ENCODE data around the gene ZNF804B.

The ZNF804B gene

DNA sequence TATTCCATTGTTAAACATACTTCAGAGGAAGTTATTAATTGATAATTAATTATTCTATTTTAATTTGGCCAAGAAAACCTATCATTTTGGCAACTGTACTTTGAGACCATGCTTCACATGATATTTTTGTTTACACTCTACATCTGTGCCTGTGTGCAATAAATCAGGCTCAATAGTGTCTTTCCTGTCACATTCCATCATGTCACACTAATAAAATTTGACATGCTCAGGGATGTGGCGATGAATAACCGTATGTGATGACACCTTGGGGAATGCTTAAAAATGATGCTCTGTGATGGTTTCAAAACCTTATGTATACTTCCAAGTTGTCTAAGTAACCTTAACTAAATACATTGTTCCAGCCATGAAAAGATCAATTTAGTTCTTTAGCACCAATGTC lies 400.6 kb downstream of the ZNF804B start:
- Histone ChIP-seq H3K9ac (ENCODE audit: low read length) (no peak overlapping the region), H3K36me3 (replicated peaks; ENCODE audit: low read depth, low read length) (no peaks in the 10 kb centered on the region), H4K20me1 (ENCODE audit: insufficient read depth, low read length) (no peaks in the 10 kb centered on the region), H3K79me2 (ENCODE audit: low read length) (no peaks in the 10 kb centered on the region), H3K27me3 (ENCODE audit: low read depth, low read length) (no peaks in the 10 kb centered on the region), H3K9me3 (ENCODE audit: insufficient read depth, low read length) (no peaks in the 10 kb centered on the region), H3K4me3 (ENCODE audit: low read length) (no peak overlapping the region), H3K4me1 (ENCODE audit: low read length) (no peaks in the 10 kb centered on the region), H2AFZ (ENCODE audit: low read depth, low read length) (no peak overlapping the region), H3K27ac (ENCODE audit: low read length) (no peak overlapping the region), H3K4me2 (ENCODE audit: low read length) (no peak overlapping the region)
- no peak for TF ChIP-seq EZH2phosphoT487 (IDR thresholded peaks at IDR 0.05; ENCODE audit: low read depth)
- TF ChIP-seq, protein P1, sequence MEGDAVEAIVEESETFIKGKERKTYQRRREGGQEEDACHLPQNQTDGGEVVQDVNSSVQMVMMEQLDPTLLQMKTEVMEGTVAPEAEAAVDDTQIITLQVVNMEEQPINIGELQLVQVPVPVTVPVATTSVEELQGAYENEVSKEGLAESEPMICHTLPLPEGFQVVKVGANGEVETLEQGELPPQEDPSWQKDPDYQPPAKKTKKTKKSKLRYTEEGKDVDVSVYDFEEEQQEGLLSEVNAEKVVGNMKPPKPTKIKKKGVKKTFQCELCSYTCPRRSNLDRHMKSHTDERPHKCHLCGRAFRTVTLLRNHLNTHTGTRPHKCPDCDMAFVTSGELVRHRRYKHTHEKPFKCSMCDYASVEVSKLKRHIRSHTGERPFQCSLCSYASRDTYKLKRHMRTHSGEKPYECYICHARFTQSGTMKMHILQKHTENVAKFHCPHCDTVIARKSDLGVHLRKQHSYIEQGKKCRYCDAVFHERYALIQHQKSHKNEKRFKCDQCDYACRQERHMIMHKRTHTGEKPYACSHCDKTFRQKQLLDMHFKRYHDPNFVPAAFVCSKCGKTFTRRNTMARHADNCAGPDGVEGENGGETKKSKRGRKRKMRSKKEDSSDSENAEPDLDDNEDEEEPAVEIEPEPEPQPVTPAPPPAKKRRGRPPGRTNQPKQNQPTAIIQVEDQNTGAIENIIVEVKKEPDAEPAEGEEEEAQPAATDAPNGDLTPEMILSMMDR (IDR thresholded peaks at IDR 0.05; ENCODE audit: low read depth, low read length), result no peak

DNA sequence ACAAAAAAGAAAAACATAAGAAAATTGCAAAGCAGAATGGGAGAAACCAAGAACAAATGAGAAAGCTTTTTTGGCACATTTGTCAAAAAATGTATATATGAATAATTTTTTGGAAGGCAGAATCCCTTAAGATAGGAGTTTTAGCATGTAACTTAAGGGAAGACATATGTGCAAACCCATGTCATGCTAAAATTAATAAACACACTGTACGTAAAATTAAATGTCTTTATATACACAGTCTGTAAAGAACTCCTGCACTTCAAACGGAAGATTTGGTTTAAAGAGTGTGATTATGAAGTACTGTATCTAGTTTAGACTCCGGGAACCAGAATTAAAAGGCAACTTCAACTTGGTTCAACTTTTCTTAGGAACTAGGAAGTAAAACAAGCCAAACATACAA lies 405.9 kb downstream of the ZNF804B start:
- Histone ChIP-seq H3K4me2 (ENCODE audit: low read length) (no peak overlapping the region), H3K27ac (ENCODE audit: low read length) (no peak overlapping the region), H4K20me1 (ENCODE audit: insufficient read depth, low read length) (no peaks in the 10 kb centered on the region), H3K9me3 (ENCODE audit: insufficient read depth, low read length) (no peaks in the 10 kb centered on the region), H3K4me3 (ENCODE audit: low read length) (no peak overlapping the region), H2AFZ (ENCODE audit: low read depth, low read length) (no peak overlapping the region), H3K4me1 (ENCODE audit: low read length) (no peaks in the 10 kb centered on the region), H3K27me3 (ENCODE audit: low read depth, low read length) (no peaks in the 10 kb centered on the region), H3K9ac (ENCODE audit: low read length) (no peak overlapping the region), H3K36me3 (replicated peaks; ENCODE audit: low read depth, low read length) (no peaks in the 10 kb centered on the region), H3K79me2 (ENCODE audit: low read length) (no peaks in the 10 kb centered on the region)
- TF ChIP-seq EZH2phosphoT487 (IDR thresholded peaks at IDR 0.05; ENCODE audit: low read depth), result no peak

DNA sequence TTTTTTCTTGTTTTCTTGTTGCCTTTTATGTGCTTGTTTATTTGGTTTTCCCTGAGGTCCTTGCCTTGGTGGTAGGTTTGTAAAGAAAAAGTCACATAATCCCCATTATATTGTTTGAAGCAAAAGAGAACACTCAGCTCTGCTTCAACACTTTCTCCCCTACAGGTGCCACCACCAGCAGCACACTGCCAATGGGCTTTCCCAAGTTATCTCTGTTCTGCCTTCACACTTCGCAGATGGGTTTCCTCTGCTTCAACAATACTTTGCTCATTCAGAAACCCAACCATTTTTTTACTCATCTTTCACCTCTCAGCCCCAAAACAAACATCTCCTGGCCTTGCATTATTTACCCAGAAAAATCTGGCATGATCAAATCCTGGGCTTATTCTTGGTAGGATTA lies 411.1 kb downstream of the ZNF804B start:
- Histone ChIP-seq H3K27me3 (ENCODE audit: low read depth, low read length) (no peaks in the 10 kb centered on the region), H2AFZ (ENCODE audit: low read depth, low read length) (no peak overlapping the region), H3K4me3 (ENCODE audit: low read length) (no peak overlapping the region), H3K9ac (ENCODE audit: low read length) (no peak overlapping the region), H3K79me2 (ENCODE audit: low read length) (no peaks in the 10 kb centered on the region), H3K4me1 (ENCODE audit: low read length) (no peaks in the 10 kb centered on the region), H3K27ac (ENCODE audit: low read length) (no peak overlapping the region), H4K20me1 (ENCODE audit: insufficient read depth, low read length) (no peaks in the 10 kb centered on the region), H3K4me2 (ENCODE audit: low read length) (no peak overlapping the region), H3K36me3 (replicated peaks; ENCODE audit: low read depth, low read length) (no peaks in the 10 kb centered on the region), H3K9me3 (ENCODE audit: insufficient read depth, low read length) (no peaks in the 10 kb centered on the region)
- TF ChIP-seq, protein P1 (IDR thresholded peaks at IDR 0.05; ENCODE audit: low read depth, low read length), result no peak
- TF ChIP-seq EZH2phosphoT487 (IDR thresholded peaks at IDR 0.05; ENCODE audit: low read depth), result no peak

DNA sequence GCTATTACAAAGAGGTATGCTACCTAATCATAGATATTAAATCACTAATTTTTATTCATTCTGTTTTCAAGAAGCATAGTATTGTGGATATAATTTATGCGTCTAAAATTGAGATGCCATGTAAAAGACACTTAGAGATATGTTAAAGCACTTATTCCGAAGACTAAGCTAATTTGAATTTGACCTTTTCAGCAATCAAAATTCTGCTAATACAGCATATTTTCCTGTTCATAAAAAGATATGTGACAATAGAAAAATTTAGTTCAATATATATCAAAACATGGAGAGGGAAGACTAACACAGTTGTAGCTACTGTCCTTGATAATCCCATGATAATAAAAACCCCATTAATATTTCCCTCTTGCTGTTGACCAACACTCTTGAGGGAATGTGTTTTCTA lies 422.6 kb downstream of the ZNF804B start:
- H3K4me2 ChIP-seq (ENCODE audit: low read length), result no peak overlapping the region
- H3K9ac ChIP-seq (ENCODE audit: low read length), result no peak overlapping the region
- no peaks in the 10 kb centered on the region for H3K27me3 ChIP-seq (ENCODE audit: low read depth, low read length)
- H2AFZ ChIP-seq (ENCODE audit: low read depth, low read length), result no peak overlapping the region
- no peaks in the 10 kb centered on the region for H3K36me3 ChIP-seq (replicated peaks; ENCODE audit: low read depth, low read length)
- TF ChIP-seq, protein P1 (IDR thresholded peaks at IDR 0.05; ENCODE audit: low read depth, low read length), result no peak
- no peak for TF ChIP-seq EZH2phosphoT487 (IDR thresholded peaks at IDR 0.05; ENCODE audit: low read depth)
- H4K20me1 ChIP-seq (ENCODE audit: insufficient read depth, low read length), result no peaks in the 10 kb centered on the region
- no peaks in the 10 kb centered on the region for H3K79me2 ChIP-seq (ENCODE audit: low read length)
- 0 out of 2 replicates have a peak, but pooled peaks cover 3% of the 10 kb centered on the region for H3K4me1 ChIP-seq (ENCODE audit: low read length)
- no peaks in the 10 kb centered on the region for H3K9me3 ChIP-seq (ENCODE audit: insufficient read depth, low read length)
- no peak overlapping the region for H3K27ac ChIP-seq (ENCODE audit: low read length)
- H3K4me3 ChIP-seq (ENCODE audit: low read length), result no peak overlapping the region

DNA sequence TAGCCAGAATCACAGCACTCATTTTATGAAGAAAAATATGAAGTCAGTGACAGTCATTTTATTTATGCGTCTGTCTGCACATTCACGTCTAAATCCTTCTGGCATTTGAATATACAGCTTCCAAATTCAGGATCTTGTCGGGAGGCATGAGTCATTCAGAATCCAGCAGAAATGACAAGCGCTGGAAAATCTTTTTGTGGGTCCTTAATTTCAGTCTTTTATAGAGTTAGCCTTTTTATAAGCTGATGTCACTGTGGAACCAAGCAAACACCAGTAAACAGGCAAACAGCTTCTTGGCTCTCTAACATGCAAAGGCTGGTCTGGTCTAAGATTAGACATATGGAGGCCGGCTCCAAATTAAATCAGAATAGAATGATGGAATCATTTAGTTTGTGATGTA lies 424.2 kb downstream of the ZNF804B start:
- Histone ChIP-seq H3K27ac (ENCODE audit: low read length) (no peak overlapping the region), H2AFZ (ENCODE audit: low read depth, low read length) (no peak overlapping the region), H3K36me3 (replicated peaks; ENCODE audit: low read depth, low read length) (no peaks in the 10 kb centered on the region), H3K4me3 (ENCODE audit: low read length) (no peak overlapping the region), H3K79me2 (ENCODE audit: low read length) (no peaks in the 10 kb centered on the region), H3K4me2 (ENCODE audit: low read length) (no peak overlapping the region), H3K9ac (ENCODE audit: low read length) (no peak overlapping the region), H3K4me1 (ENCODE audit: low read length) (0 out of 2 replicates have a peak, but pooled peaks cover 3% of the 10 kb centered on the region), H4K20me1 (ENCODE audit: insufficient read depth, low read length) (no peaks in the 10 kb centered on the region), H3K27me3 (ENCODE audit: low read depth, low read length) (no peaks in the 10 kb centered on the region), H3K9me3 (ENCODE audit: insufficient read depth, low read length) (no peaks in the 10 kb centered on the region)
- TF ChIP-seq EZH2phosphoT487 (IDR thresholded peaks at IDR 0.05; ENCODE audit: low read depth), result no peak
- TF ChIP-seq, protein P1 (IDR thresholded peaks at IDR 0.05; ENCODE audit: low read depth, low read length), result no peak

Measured in OCI-LY3 (cell line).